H9 (cell line): ENCODE results near the gene RALGPS2. TPM values are rescaled to one million over a fixed set of nuclear protein-coding genes. Genes with fewer than 3 reads are reported as not detected.

Source experiments
- DNase-seq: peaks from one replicate; pipeline ENCODE4 v3.0.0-alpha.2; 2017
- H2AFZ ChIP-seq: one replicate; pipeline ENCODE4 v1.6.1; 2013; ENCODE audit warnings: mild to moderate bottlenecking, low read length, control low read depth, moderate library complexity
- H2AK5ac ChIP-seq: 2 replicates; pipeline ENCODE4 v1.6.1; 2013; ENCODE audit warnings: low read length, control low read depth, mixed read lengths; ENCODE audit not compliant: insufficient read length
- H2BK120ac ChIP-seq: one replicate; pipeline ENCODE4 v1.6.1; 2013; ENCODE audit warnings: low read depth, mild to moderate bottlenecking, low read length, control low read depth, inconsistent platforms; ENCODE audit not compliant: poor library complexity, severe bottlenecking
- H2BK12ac ChIP-seq: 2 replicates; pipeline ENCODE4 v1.6.1; 2013; ENCODE audit warnings: low read length, control low read depth, mixed read lengths, low read depth; ENCODE audit not compliant: insufficient read length
- H2BK15ac ChIP-seq: 2 replicates; pipeline ENCODE4 v1.6.1; 2013; ENCODE audit warnings: low read depth, low read length, control low read depth
- H2BK20ac ChIP-seq: one replicate; pipeline ENCODE4 v1.6.1; 2013; ENCODE audit warnings: low read depth, mild to moderate bottlenecking, low read length, control low read depth, inconsistent platforms; ENCODE audit not compliant: poor library complexity, severe bottlenecking
- H2BK5ac ChIP-seq: 2 replicates; pipeline ENCODE4 v1.6.1; 2013; ENCODE audit warnings: low read length, control low read depth, mixed read lengths; ENCODE audit not compliant: insufficient read length
- H3K14ac ChIP-seq: 2 replicates; pipeline ENCODE4 v1.6.1; 2013; ENCODE audit warnings: low read length, control low read depth; ENCODE audit not compliant: insufficient read depth
- H3K18ac ChIP-seq: 2 replicates; pipeline ENCODE4 v1.6.1; 2013; ENCODE audit warnings: low read depth, mild to moderate bottlenecking, mixed read lengths, low read length, control low read depth; ENCODE audit not compliant: insufficient read length
- H3K23ac ChIP-seq: 2 replicates; pipeline ENCODE4 v1.6.1; 2013; ENCODE audit warnings: low read length, control low read depth, mixed read lengths, low read depth; ENCODE audit not compliant: insufficient read length
- H3K23me2 ChIP-seq: 2 replicates; pipeline ENCODE4 v1.6.1; 2013; ENCODE audit warnings: low read depth, mild to moderate bottlenecking, mixed read lengths, low read length, control low read depth; ENCODE audit not compliant: insufficient read length, poor library complexity, severe bottlenecking
- H3K27ac ChIP-seq: 2 replicates; pipeline ENCODE4 v1.5.1; 2013; ENCODE audit warnings: low read length, control low read depth, mixed read lengths, low read depth; ENCODE audit not compliant: insufficient read length
- H3K27me3 ChIP-seq: 2 replicates; pipeline ENCODE4 v1.6.1; 2013; ENCODE audit warnings: low read length, control low read depth, inconsistent platforms; ENCODE audit not compliant: insufficient read depth
- H3K4ac ChIP-seq: 2 replicates; pipeline ENCODE4 v1.6.1; 2013; ENCODE audit warnings: low read depth, mild to moderate bottlenecking, control low read depth, inconsistent platforms, low read length, moderate library complexity
- H3K4me1 ChIP-seq: 2 replicates; pipeline ENCODE4 v1.6.1; 2013; ENCODE audit warnings: low read length, control low read depth, inconsistent platforms; ENCODE audit not compliant: insufficient read depth
- H3K4me2 ChIP-seq: 2 replicates; pipeline ENCODE4 v1.6.1; 2013; ENCODE audit warnings: low read length, control low read depth, mixed read lengths; ENCODE audit not compliant: insufficient read length, insufficient read depth
- H3K56ac ChIP-seq: 2 replicates; pipeline ENCODE4 v1.6.1; 2013; ENCODE audit warnings: low read depth, mild to moderate bottlenecking, mixed read lengths, low read length, control low read depth; ENCODE audit not compliant: insufficient read length
- H3K79me1 ChIP-seq: 2 replicates; pipeline ENCODE4 v1.6.1; 2013; ENCODE audit warnings: low read depth, mild to moderate bottlenecking, moderate library complexity, low read length, control low read depth, inconsistent platforms; ENCODE audit not compliant: insufficient read depth, poor library complexity, severe bottlenecking
- H3K79me2 ChIP-seq: 2 replicates; pipeline ENCODE4 v1.6.1; 2013; ENCODE audit warnings: low read length, control low read depth, inconsistent platforms; ENCODE audit not compliant: insufficient read depth
- H3K9ac ChIP-seq: 2 replicates; pipeline ENCODE4 v1.6.1; 2013; ENCODE audit warnings: low read length, control low read depth, mixed read lengths; ENCODE audit not compliant: insufficient read length; ENCODE audit errors: extremely low read depth
- H3K9me3 ChIP-seq: one replicate; pipeline ENCODE4 v1.6.1; 2013; ENCODE audit warnings: low read depth, low read length, inconsistent platforms; ENCODE audit not compliant: control insufficient read depth
- H3T11ph ChIP-seq: one replicate; pipeline ENCODE4 v1.6.1; 2013; ENCODE audit warnings: mild to moderate bottlenecking, low read length, control low read depth, inconsistent platforms
- H4K20me1 ChIP-seq: one replicate; pipeline ENCODE4 v1.6.1; 2013; ENCODE audit not compliant: control insufficient read depth, insufficient read length, insufficient read depth
- H4K5ac ChIP-seq: 2 replicates; pipeline ENCODE4 v1.6.1; 2013; ENCODE audit warnings: low read depth, mild to moderate bottlenecking, mixed read lengths, low read length, control low read depth; ENCODE audit not compliant: insufficient read length
- H4K8ac ChIP-seq: replicated peaks from 2 replicates; pipeline ENCODE4 v1.6.1; 2013; ENCODE audit warnings: low read length, control low read depth, mixed read lengths, low read depth; ENCODE audit not compliant: insufficient read length
- H4K91ac ChIP-seq: 2 replicates; pipeline ENCODE4 v1.6.1; 2013; ENCODE audit warnings: low read depth, mild to moderate bottlenecking, moderate library complexity, mixed read lengths, low read length, control low read depth; ENCODE audit not compliant: insufficient read length
- H3K27ac Mint-ChIP-seq, 3 experiments: 2 replicates in 2 of 3; 3 replicates in 1 of 3; pipeline ENCODE4 v1.8.0; 2020 to 2021; ENCODE audit warnings: mixed read lengths in 3 of 3, mild to moderate bottlenecking in 1 of 3, moderate library complexity in 1 of 3
- H3K27me3 Mint-ChIP-seq: 2 replicates; pipeline ENCODE4 v1.8.0; 2021; ENCODE audit warnings: low read depth, mild to moderate bottlenecking, moderate library complexity, mixed read lengths
- H3K36me3 Mint-ChIP-seq, 3 experiments: 2 replicates in 2 of 3; 3 replicates in 1 of 3; pipeline ENCODE4 v1.8.0; 2020 to 2021; ENCODE audit warnings: low read depth in 3 of 3, mixed read lengths in 3 of 3; ENCODE audit not compliant: insufficient read depth in 1 of 3
- H3K4me1 Mint-ChIP-seq, 2 experiments: 2 replicates each; pipeline ENCODE4 v1.8.0; 2020; ENCODE audit warnings: mixed read lengths in 2 of 2
- H3K4me3 Mint-ChIP-seq, 2 experiments: 2 replicates in 1 of 2; 3 replicates in 1 of 2; pipeline ENCODE4 v1.8.0; 2020 to 2021; ENCODE audit warnings: mild to moderate bottlenecking in 2 of 2, mixed read lengths in 2 of 2, moderate library complexity in 1 of 2
- H3K9me3 Mint-ChIP-seq, 2 experiments: 2 replicates in 1 of 2; 3 replicates in 1 of 2; pipeline ENCODE4 v1.8.0; 2020; ENCODE audit warnings: mild to moderate bottlenecking in 2 of 2, mixed read lengths in 2 of 2, moderate library complexity in 1 of 2
- CTCF ChIP-seq: fragments of 200-600 bp; sonication (generic); conservative IDR thresholded peaks from 3 replicates; pipeline ENCODE4 v1.8.0; 2021; ENCODE audit warnings: antibody characterized with exemption, mild to moderate bottlenecking
- WGBS: extraction: QIAGEN DNeasy Blood & Tissue Kit; methylation state at CpG from one replicate; pipeline ENCODE4 v1.1.7; 2013; ENCODE audit warnings: missing lambda C conversion rate, low lambda C conversion rate, mixed read lengths; ENCODE audit not compliant: insufficient read length; ENCODE audit errors: extremely low coverage; 5-methylcytosine and 5-hydroxymethylcytosine counted together
- total RNA-seq: library from RNA; stranded (reverse); gene quantifications from 2 replicates; pipeline ENCODE4 v1.2.1, GENCODE V29; 2021

RALGPS2 gene
- total RNA-seq, 1 experiment from 2014 or later = 32.6 TPM

GRCh38 chr1:178867670-178868069 is 142.6 kb downstream of the RALGPS2 start:
- H3K79me2 ChIP-seq = no peaks in the 10 kb centered on the region
- Mint-ChIP-seq H3K4me1 (peaks cover 21 to 26% of the 10 kb centered on the region in 2 experiments), H3K9me3 (no peaks in the 10 kb centered on the region), H3K27me3 (no peaks in the 10 kb centered on the region), H3K27ac (no peak overlapping the region; a peak in 1 of 7 replicates), H3K36me3 (no peaks in the 10 kb centered on the region; a peak in 1 of 7 replicates), H3K4me3 (no peak overlapping the region)
- no peaks in the 10 kb centered on the region for H3K27me3 ChIP-seq
- no peak overlapping the region for H4K5ac ChIP-seq
- no peak overlapping the region for H2BK15ac ChIP-seq
- DNase-seq = no peak
- H3K9me3 ChIP-seq = no peaks in the 10 kb centered on the region
- H4K8ac ChIP-seq = no peak overlapping the region
- H4K91ac ChIP-seq = no peak overlapping the region
- WGBS = no CpG with 5 or more reads among the region's 5 CpGs
- H2BK12ac ChIP-seq = no peak overlapping the region
- H2AK5ac ChIP-seq = no peak overlapping the region
- H3K23me2 ChIP-seq = no peaks in the 10 kb centered on the region
- no peak overlapping the region for H3K9ac ChIP-seq
- H3K79me1 ChIP-seq = no peaks in the 10 kb centered on the region
- no peak overlapping the region for H3K56ac ChIP-seq
- H2AFZ ChIP-seq = no peak overlapping the region
- no peak overlapping the region for H3K18ac ChIP-seq
- H2BK20ac ChIP-seq = no peak overlapping the region
- H3T11ph ChIP-seq = no peak overlapping the region
- no peak overlapping the region for H3K14ac ChIP-seq
- no peaks in the 10 kb centered on the region for H4K20me1 ChIP-seq
- no peaks in the 10 kb centered on the region for H3K4me1 ChIP-seq
- H3K23ac ChIP-seq = no peak overlapping the region
- H2BK5ac ChIP-seq = no peak overlapping the region
- no peak overlapping the region for H3K4me2 ChIP-seq
- TF ChIP-seq CTCF = no peak
- H3K27ac ChIP-seq = no peak overlapping the region
- H3K4ac ChIP-seq = no peak overlapping the region
- H2BK120ac ChIP-seq = no peak overlapping the region
